GM19351 (cell line): ENCODE measurements around the gene CCL22.
"Not testable (repeated sequence)": the region's sequence is repeated elsewhere in the genome, so short reads cannot be mapped to it uniquely, and the experiment has no call there.

ENCODE experiments used
- ATAC-seq: cut with Tn5 transposase; IDR thresholded peaks from one replicate; pipeline ENCODE4 v1.9.1; 2021; ENCODE audit warnings: mild to moderate bottlenecking, moderate library complexity; ENCODE audit not compliant: unreplicated experiment

The CCL22 gene

GRCh38 chr16:57391300-57391699, 32.7 kb downstream of the CCL22 start:
- no peak for ATAC-seq

DNA sequence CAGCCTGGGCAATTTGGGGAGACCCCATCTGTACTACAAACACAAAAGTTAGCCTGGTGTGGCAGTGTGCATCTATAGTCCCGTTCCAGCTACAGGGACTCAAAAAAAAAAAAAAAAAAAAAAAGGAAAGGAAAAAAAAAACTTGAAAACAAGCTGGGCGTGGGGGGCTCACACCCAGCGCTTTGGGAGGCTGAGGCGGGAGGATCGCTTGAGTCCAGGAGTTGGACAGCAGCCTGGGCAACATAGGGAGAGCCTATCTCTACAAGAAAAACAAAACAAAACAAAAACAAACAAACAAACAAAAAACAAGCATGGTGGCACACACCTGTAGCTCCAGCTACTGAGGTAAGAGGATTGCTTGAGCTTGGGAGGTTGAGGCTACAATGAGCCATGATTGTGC, 33.1 kb downstream of the CCL22 start:
- ATAC-seq, result no peak

DNA sequence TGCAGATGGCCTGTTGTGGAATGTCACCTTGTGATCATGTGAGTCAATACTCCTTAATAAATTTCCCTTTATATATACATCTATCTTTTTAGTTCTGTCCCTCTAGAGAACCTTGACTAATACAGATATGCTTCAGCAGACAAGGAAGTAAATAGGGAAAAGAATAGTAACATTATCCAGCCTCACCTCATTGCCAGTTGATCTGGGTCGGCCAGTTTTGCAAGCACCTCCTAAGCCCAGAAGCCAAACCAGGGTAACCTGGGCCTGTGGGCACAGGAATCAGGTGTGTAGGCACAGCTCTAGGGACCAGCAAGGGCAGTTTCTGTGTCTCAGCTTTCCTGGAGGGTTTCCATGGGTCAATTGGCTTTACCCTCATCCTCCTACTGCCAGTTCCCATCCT, 34.1 kb downstream of the CCL22 start:
- no peak for ATAC-seq

DNA sequence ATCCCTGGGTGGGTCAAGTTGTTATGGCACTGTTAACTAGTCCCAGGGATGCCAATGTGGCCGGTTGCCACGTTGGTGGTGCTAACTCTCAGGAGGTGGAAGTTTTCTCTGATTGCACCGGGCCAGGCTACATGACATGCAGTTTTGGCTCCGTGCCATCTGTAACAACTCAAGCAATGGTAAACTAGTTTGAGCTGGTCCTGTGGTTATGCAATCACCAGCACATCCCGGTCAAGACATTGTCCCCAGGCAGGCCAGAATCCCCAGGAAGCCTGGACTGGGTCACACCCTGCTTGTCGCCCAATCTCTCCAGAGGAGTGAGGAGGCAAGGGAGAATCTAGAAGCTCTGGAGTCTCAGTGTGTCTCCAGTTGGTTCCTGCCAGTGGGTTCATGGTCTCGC, 35.9 kb downstream of the CCL22 start:
- ATAC-seq, result no peak

DNA sequence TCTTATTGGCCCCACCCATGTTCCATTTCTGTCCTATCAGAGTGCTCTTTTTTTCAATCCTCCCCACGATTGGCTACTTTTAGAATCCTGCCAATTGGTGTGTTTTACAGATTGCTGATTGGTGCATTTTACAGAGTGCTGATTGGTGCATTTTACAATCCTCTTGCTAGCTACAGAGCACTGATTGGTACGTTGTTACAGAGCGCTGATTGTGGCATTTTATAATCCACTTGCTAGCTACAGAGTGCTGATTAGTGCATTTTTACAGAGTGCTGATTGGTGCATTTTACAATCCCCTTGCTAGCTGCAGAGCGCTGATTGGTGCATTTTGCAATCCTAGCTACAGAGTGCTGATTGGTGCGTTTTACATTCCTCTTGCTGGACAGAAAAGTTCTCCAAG, 36.4 kb downstream of the CCL22 start:
- no peak for ATAC-seq

GRCh38 chr16:57396786-57397185, 38.2 kb downstream of the CCL22 start:
- no peak for ATAC-seq

GRCh38 chr16:57397493-57397892, 38.9 kb downstream of the CCL22 start:
- ATAC-seq, result not testable (repeated sequence)

DNA sequence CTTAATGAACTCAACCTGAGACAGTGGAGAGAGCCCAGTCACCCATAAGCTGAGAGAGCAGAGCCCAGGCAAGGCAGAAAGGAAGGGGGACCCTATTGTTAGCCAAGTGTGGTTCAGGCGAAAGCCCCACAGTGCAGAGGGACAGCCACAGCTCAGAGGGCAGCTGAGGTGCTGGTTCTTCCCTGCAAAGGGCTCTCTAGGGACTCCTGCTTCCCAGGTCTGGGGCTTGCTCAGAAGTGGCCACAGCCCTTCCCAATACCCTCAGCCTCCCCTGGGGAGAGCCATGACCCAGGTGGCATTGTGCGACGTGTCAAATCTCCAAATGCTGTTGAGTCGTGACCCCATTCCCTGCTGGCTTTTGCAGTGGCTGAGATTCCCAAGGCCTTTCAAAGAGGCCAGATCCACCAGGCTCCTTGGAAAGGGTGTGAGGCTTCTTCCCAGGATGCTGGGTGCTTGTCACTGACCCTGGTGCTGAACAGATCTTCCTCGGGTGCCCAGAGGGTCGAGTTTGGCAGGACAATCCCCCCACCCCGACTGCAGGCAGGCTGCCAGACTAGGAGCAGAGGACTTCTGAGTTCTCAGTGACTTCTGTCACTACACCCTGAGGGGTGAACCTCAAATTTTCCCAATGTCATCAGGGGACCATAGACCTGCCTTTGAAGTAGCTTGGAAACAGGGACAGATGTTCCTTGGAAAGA, 43.5 kb downstream of the CCL22 start:
- no peak for ATAC-seq

GRCh38 chr16:57403965-57404817, 45.6 kb downstream of the CCL22 start, which contains the start of gene CCL17:
Gene CCL17 (plus strand): TSS chr16:57404767. CDS start chr16:57413933, 9,166 bp downstream.
- no peak for ATAC-seq

GRCh38 chr16:57405097-57405496, 46.5 kb downstream of the CCL22 start:
- no peak for ATAC-seq

GRCh38 chr16:57406881-57407280, 48.3 kb downstream of the CCL22 start:
- ATAC-seq, result no peak

- ATAC-seq, result no peak
Measured at GRCh38 chr16:57407521-57408353, 49.2 kb downstream of the CCL22 start.

- no peak for ATAC-seq
Measured at GRCh38 chr16:57409065-57409464, 50.5 kb downstream of the CCL22 start.

- ATAC-seq, result no peak
Measured at GRCh38 chr16:57409870-57410587, 51.4 kb downstream of the CCL22 start.

DNA sequence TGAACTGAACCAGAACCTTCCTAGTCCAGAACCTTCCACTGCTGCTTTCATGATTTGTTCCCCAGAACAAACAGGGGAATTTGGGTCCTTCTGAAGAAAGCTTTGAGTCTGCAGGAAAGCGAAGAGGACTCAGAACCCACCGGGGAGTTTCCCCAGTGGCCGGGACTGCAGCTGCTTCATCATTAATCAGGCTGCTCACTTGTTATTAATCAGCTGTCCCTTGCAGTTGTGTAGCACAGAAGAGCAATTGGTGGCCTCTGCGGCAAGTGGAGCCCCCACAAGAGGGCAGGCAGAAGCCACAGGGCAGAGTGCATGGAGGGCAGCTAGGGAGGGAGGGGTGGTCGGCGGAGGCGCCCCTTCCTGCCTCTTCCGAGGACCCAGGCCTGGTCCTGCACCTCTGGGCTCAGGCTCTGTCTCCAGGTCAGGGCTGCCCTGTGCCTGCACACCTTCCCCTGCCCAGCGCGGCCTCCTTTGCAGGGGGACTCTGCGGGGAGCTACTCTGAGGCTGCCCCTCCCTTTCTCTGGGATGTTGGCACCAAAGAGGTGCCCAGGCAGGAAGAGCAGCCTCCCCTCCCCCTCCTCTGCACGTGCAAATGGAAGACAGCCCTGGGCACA, 52.9 kb downstream of the CCL22 start:
- no peak for ATAC-seq

DNA sequence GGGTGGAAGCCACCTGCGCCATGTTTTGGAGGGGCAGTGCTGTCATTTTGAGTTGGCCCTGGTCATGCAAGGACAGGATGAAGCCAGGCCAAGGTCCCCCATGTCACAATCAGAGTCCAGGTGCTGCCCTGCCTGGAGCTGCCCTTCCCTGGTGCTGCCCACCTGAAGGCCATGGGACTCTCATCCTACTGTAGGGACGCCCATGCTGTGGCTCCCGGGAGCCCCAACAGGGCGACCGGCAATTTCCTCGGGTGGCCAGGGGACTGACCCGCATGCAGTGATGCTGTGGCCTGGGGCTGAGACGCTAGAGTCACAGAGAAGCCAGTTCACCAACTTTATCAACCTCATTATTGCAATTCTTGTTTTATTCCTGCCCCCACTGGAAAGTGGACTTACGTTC, 54.0 kb downstream of the CCL22 start:
- no peak for ATAC-seq

DNA sequence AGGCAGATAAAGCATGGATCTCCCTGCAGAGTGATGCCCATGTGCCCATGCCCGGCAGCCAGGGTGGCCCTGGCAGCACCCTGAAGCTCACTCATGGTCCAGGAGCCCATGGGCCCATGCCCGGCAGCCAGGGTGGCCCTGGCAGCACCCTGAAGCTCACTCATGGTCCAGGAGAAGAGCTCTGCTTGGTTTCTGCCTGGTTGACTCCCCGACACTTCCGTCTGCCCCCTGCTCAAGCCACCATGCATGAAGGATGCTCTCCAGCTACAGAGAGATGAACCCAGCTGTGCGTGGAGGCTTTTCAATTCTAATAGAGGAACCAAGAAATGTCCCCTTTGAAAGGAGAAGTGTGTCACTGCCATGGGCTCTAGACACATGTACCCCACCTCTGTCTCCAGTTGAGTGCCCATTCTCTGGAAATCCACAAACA, 54.7 kb downstream of the CCL22 start:
- peak; percentile 84 for ATAC-seq

- ATAC-seq, result peak; percentile 12
Measured at GRCh38 chr16:57413733-57414132, 55.1 kb downstream of the CCL22 start.
